GM18517 (cell line): ENCODE data around the gene BOC.

Source experiments
- ATAC-seq: cut with Tn5 transposase; IDR thresholded peaks from one replicate; pipeline ENCODE4 v1.9.1; 2021; ENCODE audit warnings: mild to moderate bottlenecking, moderate library complexity; ENCODE audit not compliant: unreplicated experiment

The BOC gene

GRCh38 chr3:113283306-113283705 is 71.9 kb downstream of the BOC start:
- ATAC-seq, result no peak

GRCh38 chr3:113284453-113285050 is 73.2 kb downstream of the BOC start:
- ATAC-seq, result no peak

GRCh38 chr3:113285226-113285625 is 73.9 kb downstream of the BOC start:
- no peak for ATAC-seq

GRCh38 chr3:113285741-113286140 is 74.4 kb downstream of the BOC start:
- ATAC-seq, result no peak

- no peak for ATAC-seq
Observed at GRCh38 chr3:113286524-113286923, 75.2 kb downstream of the BOC start.

- ATAC-seq, result no peak
Observed at GRCh38 chr3:113287111-113287802, 75.9 kb downstream of the BOC start.

GRCh38 chr3:113287803-113288648 is 76.7 kb downstream of the BOC start:
- no peak for ATAC-seq

- ATAC-seq, result no peak
Observed at GRCh38 chr3:113288881-113289280, 77.5 kb downstream of the BOC start.

GRCh38 chr3:113291572-113291971 is 80.2 kb downstream of the BOC start:
- ATAC-seq, result no peak

- no peak for ATAC-seq
Observed at GRCh38 chr3:113292933-113293332, 81.6 kb downstream of the BOC start.

- ATAC-seq, result no peak
Observed at GRCh38 chr3:113293348-113293747, 82.0 kb downstream of the BOC start.

GRCh38 chr3:113295463-113295862 is 84.1 kb downstream of the BOC start:
- no peak for ATAC-seq

GRCh38 chr3:113297287-113297686 is 85.9 kb downstream of the BOC start:
- ATAC-seq, result no peak

- ATAC-seq, result no peak
Observed at GRCh38 chr3:113297841-113298240, 86.5 kb downstream of the BOC start.

- ATAC-seq, result no peak
Observed at GRCh38 chr3:113300596-113300995, 89.2 kb downstream of the BOC start.

- no peak for ATAC-seq
Observed at GRCh38 chr3:113304102-113304501, 92.7 kb downstream of the BOC start.

- no peak for ATAC-seq
Observed at GRCh38 chr3:113304856-113305540, 93.6 kb downstream of the BOC start.

GRCh38 chr3:113310960-113311359 is 99.6 kb downstream of the BOC start:
- no peak for ATAC-seq

GRCh38 chr3:113312416-113312815 is 101.1 kb downstream of the BOC start:
- no peak for ATAC-seq

GRCh38 chr3:113314923-113315322 is 103.6 kb downstream of the BOC start:
- ATAC-seq, result no peak

GRCh38 chr3:113329757-113330156 is 118.4 kb downstream of the BOC start:
- ATAC-seq, result no peak
